MM.1S (cell line): ENCODE data around the gene CHD6.

Experiments
- CTCF ChIP-seq: fragments of 300-600 bp; sonication (generic); IDR thresholded peaks from 2 replicates; pipeline ENCODE4 v1.5.1; 2016; ENCODE audit warnings: antibody characterized with exemption, low read length, mixed read lengths
- EZH2 ChIP-seq: fragments of 300-600 bp; sonication (generic); optimal IDR thresholded peaks from 2 replicates; pipeline ENCODE3; 2017; ENCODE audit warnings: low read depth, mild to moderate bottlenecking, antibody characterized with exemption, low read length, mixed read lengths
- EZH2phosphoT487 ChIP-seq: fragments of 300-600 bp; sonication (generic); IDR thresholded peaks from 2 replicates; pipeline ENCODE4 v1.6.1; 2018; ENCODE audit warnings: antibody characterized with exemption, low read length

GRCh38 chr20:41600926-41601631 is 17.1 kb downstream of the CHD6 start:
- TF ChIP-seq CTCF, result no peak
- TF ChIP-seq EZH2phosphoT487, result no peak
- TF ChIP-seq EZH2, result no peak
